Neural progenitor cell (in vitro differentiated cells): ENCODE measurements around the gene MGP. TPM values are rescaled to one million over a fixed set of nuclear protein-coding genes. Genes with fewer than 3 reads are reported as not detected.

Experiments
- DNase-seq: peaks from one replicate; pipeline ENCODE4 v3.0.0-alpha.2; 2016; ENCODE audit warnings: low spot score
- H2AFZ ChIP-seq: fragments of 200-600 bp; sonication (generic); replicated peaks from 2 replicates; pipeline ENCODE4 v1.6.1; 2016; ENCODE audit warnings: antibody characterized with exemption
- H3F3A ChIP-seq: fragments of 200-600 bp; sonication (generic); 2 replicates; pipeline ENCODE4 v1.6.1; 2016; ENCODE audit warnings: antibody characterized with exemption, low read depth
- H3K27ac ChIP-seq: fragments of 200-600 bp; sonication (generic); 2 replicates; pipeline ENCODE4 v1.5.1; 2016; ENCODE audit warnings: mild to moderate bottlenecking
- H3K27me3 ChIP-seq: fragments of 200-600 bp; sonication (generic); 2 replicates; pipeline ENCODE4 v1.6.1; 2016; ENCODE audit warnings: mild to moderate bottlenecking, moderate library complexity
- H3K36me3 ChIP-seq: fragments of 200-600 bp; sonication (generic); 2 replicates; pipeline ENCODE4 v1.5.1; 2016
- H3K4me1 ChIP-seq: fragments of 200-600 bp; sonication (generic); 2 replicates; pipeline ENCODE4 v1.6.1; 2016; ENCODE audit warnings: mixed run types
- H3K4me2 ChIP-seq: fragments of 200-600 bp; sonication (generic); 2 replicates; pipeline ENCODE4 v1.6.1; 2016
- H3K4me3 ChIP-seq: fragments of 200-600 bp; sonication (generic); 2 replicates; pipeline ENCODE4 v1.5.1; 2016
- H3K79me2 ChIP-seq: fragments of 200-600 bp; sonication (generic); 2 replicates; pipeline ENCODE4 v1.6.1; 2016; ENCODE audit warnings: low read depth
- H3K9ac ChIP-seq: fragments of 200-600 bp; sonication (generic); 2 replicates; pipeline ENCODE4 v1.6.1; 2016
- H3K9me3 ChIP-seq: fragments of 200-600 bp; sonication (generic); 2 replicates; pipeline ENCODE4 v1.5.1; 2016; ENCODE audit warnings: low read depth
- H4K20me1 ChIP-seq: fragments of 200-600 bp; sonication (generic); 2 replicates; pipeline ENCODE4 v1.6.1; 2016; ENCODE audit warnings: low read depth
- H3K27ac Mint-ChIP-seq: 3 replicates; pipeline ENCODE4 v1.8.0; 2021; ENCODE audit warnings: mixed read lengths
- H3K27me3 Mint-ChIP-seq: 2 replicates; pipeline ENCODE4 v1.8.0; 2022; ENCODE audit warnings: low read depth, mild to moderate bottlenecking, inconsistent platforms, moderate library complexity, mixed read lengths; ENCODE audit not compliant: insufficient read depth
- H3K36me3 Mint-ChIP-seq: 3 replicates; pipeline ENCODE4 v1.8.0; 2021; ENCODE audit warnings: mixed read lengths
- H3K4me1 Mint-ChIP-seq: 3 replicates; pipeline ENCODE4 v1.8.0; 2021; ENCODE audit warnings: mixed read lengths
- H3K4me3 Mint-ChIP-seq: 3 replicates; pipeline ENCODE4 v1.8.0; 2021; ENCODE audit warnings: mild to moderate bottlenecking, moderate library complexity, mixed read lengths
- H3K9me3 Mint-ChIP-seq: 3 replicates; pipeline ENCODE4 v1.8.0; 2020; ENCODE audit warnings: mixed read lengths
- CTCF ChIP-seq: fragments of 200-600 bp; sonication (generic); IDR thresholded peaks from 2 replicates; pipeline ENCODE4 v1.5.1; 2017; ENCODE audit warnings: antibody characterized with exemption, mild to moderate bottlenecking
- EZH2 ChIP-seq: fragments of 200-600 bp; sonication (generic); IDR thresholded peaks from 2 replicates; pipeline ENCODE4 v1.6.1; 2017; ENCODE audit warnings: antibody characterized with exemption, mild to moderate bottlenecking, moderate library complexity
- EZH2phosphoT487 ChIP-seq: fragments of 200-600 bp; sonication (generic); IDR thresholded peaks from 2 replicates; pipeline ENCODE4 v1.6.1; 2017; ENCODE audit warnings: antibody characterized with exemption
- total RNA-seq: library from RNA; depleted of rRNA; stranded (reverse); fragments of >200 nt; gene quantifications from 2 replicates; pipeline ENCODE4 v1.2.3, GENCODE V29; 2015; ENCODE audit warnings: low replicate concordance

The MGP gene
- total RNA-seq, 1 donor from 2014 or later = not detected

GRCh38 chr12:14880890-14881453, 4.7 kb downstream of the MGP start:
- Histone ChIP-seq H4K20me1 (no peaks in the 10 kb centered on the region), H3K4me2 (no peak overlapping the region), H3K27me3 (no peaks in the 10 kb centered on the region), H3K27ac (no peak overlapping the region), H3F3A (no peaks in the 10 kb centered on the region), H3K36me3 (no peaks in the 10 kb centered on the region), H3K4me1 (no peaks in the 10 kb centered on the region), H2AFZ (no peak overlapping the region), H3K9ac (no peak overlapping the region), H3K79me2 (no peaks in the 10 kb centered on the region), H3K4me3 (no peak overlapping the region), H3K9me3 (no peaks in the 10 kb centered on the region)
- Mint-ChIP-seq H3K4me1 (no peaks in the 10 kb centered on the region), H3K36me3 (no peaks in the 10 kb centered on the region), H3K27ac (no peak overlapping the region), H3K9me3 (no peaks in the 10 kb centered on the region), H3K4me3 (no peak overlapping the region), H3K27me3 (peaks cover 4% of the 10 kb centered on the region)
- DNase-seq = no peak
- TF ChIP-seq EZH2phosphoT487 (no peak), CTCF (no peak), EZH2 (no peak)

DNA sequence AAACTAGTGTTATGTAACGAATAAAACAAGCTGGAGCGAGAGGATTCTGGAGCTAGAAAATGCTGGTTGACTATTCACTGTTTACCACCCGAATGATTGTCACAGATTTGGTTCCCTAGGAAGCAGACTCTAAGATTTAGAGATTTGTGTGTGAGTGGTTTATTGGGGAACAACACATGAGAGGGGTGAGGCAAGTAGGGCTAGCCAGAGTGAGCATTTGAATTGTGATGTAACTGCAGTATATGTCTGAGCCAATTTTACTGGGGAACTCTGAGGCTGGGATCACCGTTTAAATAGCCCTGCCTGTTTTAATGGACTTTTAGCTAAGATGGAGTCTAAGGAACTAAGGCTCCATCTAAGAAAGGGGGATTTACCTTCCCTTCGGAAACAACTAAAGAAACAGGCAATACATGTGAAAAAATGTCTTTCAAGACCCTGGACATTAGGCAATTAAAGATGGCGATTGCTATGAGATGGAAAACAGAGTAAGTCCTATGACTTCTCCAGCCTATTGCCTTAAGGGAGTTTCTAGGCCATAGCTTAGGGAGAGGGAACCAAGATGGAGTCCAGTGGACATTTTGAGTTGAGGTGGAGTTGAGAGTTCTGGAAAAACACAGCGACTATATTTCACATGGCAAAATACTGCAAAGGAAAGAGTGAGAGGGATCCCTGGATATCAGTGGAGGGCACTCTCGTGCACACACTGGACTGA, 6.3 kb downstream of the MGP start:
- no peak for DNase-seq
- H3K4me1 ChIP-seq = no peaks in the 10 kb centered on the region
- no peaks in the 10 kb centered on the region for H3K4me1 Mint-ChIP-seq
- no peaks in the 10 kb centered on the region for H3K9me3 Mint-ChIP-seq
- no peaks in the 10 kb centered on the region for H3K36me3 Mint-ChIP-seq
- no peak overlapping the region for H3K27ac ChIP-seq
- H4K20me1 ChIP-seq = no peaks in the 10 kb centered on the region
- no peak overlapping the region for H3K9ac ChIP-seq
- no peaks in the 10 kb centered on the region for H3K9me3 ChIP-seq
- no peak overlapping the region for H3K27ac Mint-ChIP-seq
- H3K36me3 ChIP-seq = no peaks in the 10 kb centered on the region
- H3K27me3 Mint-ChIP-seq = no peaks in the 10 kb centered on the region
- no peaks in the 10 kb centered on the region for H3K27me3 ChIP-seq
- no peak overlapping the region for H2AFZ ChIP-seq
- H3F3A ChIP-seq = no peaks in the 10 kb centered on the region
- no peak overlapping the region for H3K4me3 Mint-ChIP-seq
- H3K4me3 ChIP-seq = no peak overlapping the region
- no peaks in the 10 kb centered on the region for H3K79me2 ChIP-seq
- TF ChIP-seq EZH2 (no peak), CTCF (no peak), EZH2phosphoT487 (no peak)
- no peak overlapping the region for H3K4me2 ChIP-seq

- no peaks in the 10 kb centered on the region for H3K9me3 ChIP-seq
- Mint-ChIP-seq H3K27ac (no peak overlapping the region), H3K9me3 (no peaks in the 10 kb centered on the region), H3K36me3 (no peaks in the 10 kb centered on the region), H3K27me3 (no peaks in the 10 kb centered on the region), H3K4me1 (no peaks in the 10 kb centered on the region), H3K4me3 (no peak overlapping the region)
- H3K36me3 ChIP-seq = no peaks in the 10 kb centered on the region
- no peak overlapping the region for H2AFZ ChIP-seq
- H3K9ac ChIP-seq = no peak overlapping the region
- H4K20me1 ChIP-seq = no peaks in the 10 kb centered on the region
- no peak overlapping the region for H3K27ac ChIP-seq
- no peak overlapping the region for H3K4me2 ChIP-seq
- H3K79me2 ChIP-seq = no peaks in the 10 kb centered on the region
- no peaks in the 10 kb centered on the region for H3K4me1 ChIP-seq
- no peak overlapping the region for H3K4me3 ChIP-seq
- no peaks in the 10 kb centered on the region for H3K27me3 ChIP-seq
- TF ChIP-seq EZH2phosphoT487 = no peak
- DNase-seq = no peak
- H3F3A ChIP-seq = no peaks in the 10 kb centered on the region
Observed at GRCh38 chr12:14878488-14878887, 7.2 kb downstream of the MGP start.

GRCh38 chr12:14876833-14877232, 8.8 kb downstream of the MGP start:
- Histone ChIP-seq H3K9ac (no peak overlapping the region), H3K4me1 (no peaks in the 10 kb centered on the region), H3K27ac (no peak overlapping the region), H2AFZ (no peak overlapping the region), H3K36me3 (no peaks in the 10 kb centered on the region), H3K27me3 (no peaks in the 10 kb centered on the region), H3K4me2 (no peak overlapping the region), H3K9me3 (no peaks in the 10 kb centered on the region), H3F3A (no peaks in the 10 kb centered on the region), H4K20me1 (no peaks in the 10 kb centered on the region), H3K79me2 (no peaks in the 10 kb centered on the region), H3K4me3 (no peak overlapping the region)
- no peaks in the 10 kb centered on the region for H3K4me1 Mint-ChIP-seq
- no peak for TF ChIP-seq EZH2phosphoT487
- no peak for TF ChIP-seq EZH2
- TF ChIP-seq CTCF = no peak
- no peaks in the 10 kb centered on the region for H3K9me3 Mint-ChIP-seq
- no peak overlapping the region for H3K27ac Mint-ChIP-seq
- H3K36me3 Mint-ChIP-seq = no peaks in the 10 kb centered on the region
- no peak overlapping the region for H3K4me3 Mint-ChIP-seq
- no peaks in the 10 kb centered on the region for H3K27me3 Mint-ChIP-seq
- DNase-seq = no peak
